H1 (cell line): ENCODE measurements around the gene SYNJ1. TPM values are rescaled to one million over a fixed set of nuclear protein-coding genes. Genes with fewer than 3 reads are reported as not detected.

Experiments
- CTCF ChIA-PET: fragments of 300-600 bp; sonication (Branson Sonifier 250); formaldehyde crosslinking; loops from one replicate; lab custom pipeline; 2021; ENCODE audit not compliant: partially characterized antibody; lab: Charles Lee
- POLR2A ChIA-PET: fragments of 300-600 bp; sonication (Branson Sonifier 250); formaldehyde crosslinking; loops from one replicate; lab custom pipeline; 2021; ENCODE audit warnings: inconsistent platforms; ENCODE audit not compliant: partially characterized antibody; lab: Charles Lee
- DNase-seq, 2 experiments: peaks; one replicate each; pipeline versions ENCODE4 v3.0.0 to v3.0.0-alpha.2; 2010 to 2022; ENCODE audit warnings: low spot score in 2 of 2, low read depth in 1 of 2, mixed read lengths in 1 of 2
- FAIRE-seq: peaks from 2 replicates; lab custom pipeline; 2011; peaks lifted over from hg19 to GRCh38; lab: Jason Lieb, UNC
- H2AFZ ChIP-seq: 2 replicates; pipeline ENCODE4 v1.8.1; 2012; ENCODE audit warnings: low read length, inconsistent platforms
- H2AK5ac ChIP-seq: 2 replicates; pipeline ENCODE4 v1.6.1; 2013; ENCODE audit warnings: low read depth, low read length
- H2BK120ac ChIP-seq: replicated peaks from 2 replicates; pipeline ENCODE3; 2013; ENCODE audit warnings: low read depth, low read length, inconsistent platforms
- H2BK12ac ChIP-seq: 2 replicates; pipeline ENCODE4 v1.6.1; 2013; ENCODE audit warnings: low read depth, low read length
- H2BK15ac ChIP-seq: 2 replicates; pipeline ENCODE4 v1.6.1; 2013; ENCODE audit warnings: low read length
- H2BK20ac ChIP-seq: 2 replicates; pipeline ENCODE4 v1.6.1; 2013; ENCODE audit warnings: low read length
- H2BK5ac ChIP-seq: 2 replicates; pipeline ENCODE4 v1.6.1; 2013; ENCODE audit warnings: low read depth, low read length
- H3K14ac ChIP-seq: 2 replicates; pipeline ENCODE4 v1.6.1; 2013; ENCODE audit warnings: inconsistent platforms; ENCODE audit not compliant: insufficient read length
- H3K18ac ChIP-seq: 2 replicates; pipeline ENCODE4 v1.6.1; 2013; ENCODE audit warnings: low read length; ENCODE audit errors: extremely low read depth
- H3K23ac ChIP-seq: 2 replicates; pipeline ENCODE4 v1.6.1; 2013; ENCODE audit warnings: inconsistent platforms; ENCODE audit not compliant: insufficient read length
- H3K23me2 ChIP-seq: 2 replicates; pipeline ENCODE4 v1.6.1; 2013; ENCODE audit warnings: low read depth, low read length
- H3K27ac ChIP-seq: 2 replicates; pipeline ENCODE4 v1.6.1; 2011; ENCODE audit warnings: low read depth, low read length, inconsistent platforms
- H3K27me3 ChIP-seq, 4 experiments: replicated peaks in 1 of 4; 1 replicate in 1 of 4; 2 replicates in 3 of 4; pipeline versions ENCODE4 v1.6.1 to v1.8.1; 2011 to 2013; ENCODE audit warnings: low read length in 3 of 4, mild to moderate bottlenecking in 3 of 4, inconsistent platforms in 2 of 4, mixed read lengths in 2 of 4, moderate library complexity in 1 of 4; ENCODE audit not compliant: control insufficient read depth in 3 of 4, insufficient read depth in 3 of 4; ENCODE audit errors: extremely low read depth in 1 of 4
- H3K36me3 ChIP-seq, 4 experiments: 2 replicates each; pipeline versions ENCODE4 v1.6.1 to v1.8.1; 2011 to 2013; ENCODE audit warnings: mild to moderate bottlenecking in 4 of 4, low read length in 3 of 4, moderate library complexity in 2 of 4, control low read depth in 1 of 4, inconsistent platforms in 1 of 4; ENCODE audit not compliant: insufficient read depth in 4 of 4, control insufficient read depth in 2 of 4
- H3K4ac ChIP-seq: replicated peaks from 2 replicates; pipeline ENCODE3; 2013; ENCODE audit warnings: low read length, low read depth, mixed read lengths, inconsistent platforms; ENCODE audit not compliant: insufficient read length
- H3K4me1 ChIP-seq, 4 experiments: replicated peaks in 1 of 4; 1 replicate in 1 of 4; 2 replicates in 3 of 4; pipeline versions ENCODE4 v1.6.1 to v1.8.1; 2011 to 2013; ENCODE audit warnings: low read length in 3 of 4, inconsistent platforms in 2 of 4, mixed read lengths in 1 of 4; ENCODE audit not compliant: insufficient read depth in 4 of 4, control insufficient read depth in 3 of 4
- H3K4me2 ChIP-seq, 2 experiments: 2 replicates each; pipeline versions ENCODE4 v1.6.1 to v1.8.1; 2011 to 2013; ENCODE audit warnings: low read depth in 2 of 2, low read length in 2 of 2, control low read depth in 1 of 2, inconsistent platforms in 1 of 2, mild to moderate bottlenecking in 1 of 2; ENCODE audit not compliant: insufficient read depth in 1 of 2
- H3K4me3 ChIP-seq, 4 experiments: fragments of 200-600, 300-600 bp in 1 of 4; sonication (generic), shearing (Covaris generic), sonication (Bioruptor Twin) in 1 of 4; 2 replicates each; pipeline versions ENCODE4 v1.5.1 to v1.8.1; 2011 to 2016; ENCODE audit warnings: low read length in 4 of 4, low read depth in 3 of 4, control low read depth in 2 of 4, inconsistent platforms in 2 of 4, mild to moderate bottlenecking in 2 of 4, mixed read lengths in 1 of 4, moderate library complexity in 1 of 4; ENCODE audit not compliant: insufficient read depth in 2 of 4; ENCODE audit errors: extremely low read depth in 1 of 4
- H3K56ac ChIP-seq: replicated peaks from 2 replicates; pipeline ENCODE3; 2013; ENCODE audit warnings: low read depth, mild to moderate bottlenecking, mixed read lengths, low read length, inconsistent platforms; ENCODE audit not compliant: insufficient read length
- H3K79me1 ChIP-seq: 2 replicates; pipeline ENCODE4 v1.6.1; 2013; ENCODE audit warnings: low read depth, low read length, control low read depth
- H3K79me2 ChIP-seq, 2 experiments: 2 replicates each; pipeline versions ENCODE4 v1.6.1 to v1.8.1; 2012 to 2013; ENCODE audit warnings: low read length in 2 of 2, mild to moderate bottlenecking in 2 of 2, inconsistent platforms in 1 of 2; ENCODE audit not compliant: insufficient read depth in 2 of 2, control insufficient read depth in 1 of 2
- H3K9ac ChIP-seq, 4 experiments: replicated peaks in 1 of 4; 1 replicate in 1 of 4; 2 replicates in 3 of 4; pipeline versions ENCODE4 v1.6.1 to v1.8.1; 2011 to 2013; ENCODE audit warnings: low read depth in 3 of 4, low read length in 3 of 4, control low read depth in 2 of 4, mild to moderate bottlenecking in 2 of 4, moderate library complexity in 2 of 4, inconsistent platforms in 1 of 4; ENCODE audit errors: extremely low read depth in 1 of 4
- H3K9me3 ChIP-seq, 2 experiments: 2 replicates each; pipeline versions ENCODE4 v1.6.1 to v1.8.1; 2012 to 2013; ENCODE audit warnings: mild to moderate bottlenecking in 2 of 2, moderate library complexity in 2 of 2, control low read depth in 1 of 2, inconsistent platforms in 1 of 2, low read depth in 1 of 2, low read length in 1 of 2, mixed read lengths in 1 of 2; ENCODE audit not compliant: insufficient read depth in 2 of 2
- H4K20me1 ChIP-seq, 2 experiments: replicated peaks in 1 of 2; 2 replicates each; pipeline versions ENCODE3 to v1.8.1; 2011 to 2013; ENCODE audit warnings: inconsistent platforms in 2 of 2, low read length in 2 of 2, mild to moderate bottlenecking in 1 of 2; ENCODE audit not compliant: insufficient read depth in 2 of 2, control insufficient read depth in 1 of 2
- H4K5ac ChIP-seq: 2 replicates; pipeline ENCODE4 v1.6.1; 2013; ENCODE audit warnings: low read length, low read depth, mixed read lengths, inconsistent platforms; ENCODE audit not compliant: insufficient read length
- H4K8ac ChIP-seq: 2 replicates; pipeline ENCODE4 v1.8.0; 2013; ENCODE audit warnings: mild to moderate bottlenecking, moderate library complexity, low read length, inconsistent platforms; ENCODE audit not compliant: insufficient read depth; ENCODE audit errors: extremely low read depth
- H4K91ac ChIP-seq: replicated peaks from 2 replicates; pipeline ENCODE3; 2013; ENCODE audit warnings: low read length, mixed read lengths, inconsistent platforms; ENCODE audit not compliant: insufficient read length
- CHD1 ChIP-seq: IDR thresholded peaks from 2 replicates; pipeline ENCODE4 v1.6.1; 2012; ENCODE audit warnings: low read depth, low read length, improper control_type of control experiment
- TAF7 ChIP-seq: optimal IDR thresholded peaks from 2 replicates; pipeline ENCODE3; 2011; ENCODE audit warnings: low read depth, mild to moderate bottlenecking, inconsistent platforms, low read length, moderate library complexity, borderline replicate concordance
- TBP ChIP-seq: IDR thresholded peaks from 2 replicates; pipeline ENCODE4 v1.6.1; 2011; ENCODE audit warnings: low read depth, low read length, improper control_type of control experiment
- WGBS, 2 experiments: shearing (Covaris generic) in 1 of 2; methylation state at CpG; one replicate each; pipeline versions ENCODE4 v1.1.6 to v1.1.7; 2013 to 2015; ENCODE audit warnings: low lambda C conversion rate in 2 of 2, mixed read lengths in 2 of 2, inconsistent platforms in 1 of 2, low coverage in 1 of 2, missing lambda C conversion rate in 1 of 2; ENCODE audit not compliant: insufficient replicate concordance in 2 of 2, insufficient coverage in 1 of 2, insufficient read length in 1 of 2; ENCODE audit errors: extremely low coverage in 1 of 2, missing lambda C conversion rate in 1 of 2; 5-methylcytosine and 5-hydroxymethylcytosine counted together
- polyA plus RNA-seq, 7 experiments: library from polyadenylated mRNA; depleted of rRNA in 3 of 7; stranded (reverse) in 5 of 7; unstranded in 2 of 7; fragments of >200 nt in 5 of 7; fragments of 200-250 nt in 2 of 7; gene quantifications; 1 replicate in 5 of 7; 2 replicates in 1 of 7; 4 replicates in 1 of 7; pipeline versions ENCODE4 v1.2.1 to v1.2.3, GENCODE V29; 2011 to 2013; ENCODE audit warnings: missing spikeins in 2 of 7, mixed read lengths in 2 of 7
- total RNA-seq: library from RNA; stranded (reverse); fragmentation: NEBNext Ultra II Directional; extraction: Animal tissue kit (Norgen Biotek cat#: 25700); gene quantifications from 2 replicates; pipeline ENCODE4 v1.2.1, GENCODE V29; 2021

The SYNJ1 gene
- total and polyA plus RNA-seq, 2 of the 8 experiments (the other 6 are each of a cell fraction or from before 2014, with no cell fraction given), result 1.3 to 4.3 TPM

DNA sequence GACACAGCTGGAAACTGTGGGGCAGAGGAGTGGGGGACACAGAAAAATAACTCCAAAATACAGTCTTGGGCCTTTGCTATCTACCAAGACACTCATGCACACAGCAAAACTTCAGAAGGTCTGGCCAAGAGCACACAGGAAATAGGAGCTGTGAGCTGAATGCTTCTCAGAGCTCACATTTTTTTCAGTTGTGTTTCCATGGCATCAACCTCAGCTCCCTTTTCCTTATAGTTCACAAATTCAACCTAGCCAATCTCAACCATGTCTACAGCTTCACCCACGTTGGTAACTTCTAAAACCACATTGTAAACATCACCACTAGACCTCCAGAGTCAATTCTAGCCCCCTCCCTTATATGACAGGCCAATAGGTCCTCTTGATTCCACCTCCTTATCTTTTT lies 19.6 kb upstream of the SYNJ1 start:
- Histone ChIP-seq H2BK20ac (no peak overlapping the region), H2BK120ac (no peak overlapping the region), H2BK5ac (no peak overlapping the region), H3K79me2 (peaks cover 0 to 18% of the 10 kb centered on the region in 2 experiments; a peak in 2 of 4 replicates), H2AK5ac (no peak overlapping the region), H3K23ac (no peak overlapping the region), H3K56ac (no peak overlapping the region), H4K8ac (no peak overlapping the region), H4K20me1 (peaks cover 4 to 5% of the 10 kb centered on the region in 2 experiments), H3K27ac (no peak overlapping the region), H3K18ac (no peak overlapping the region), H3K4me1 (no peaks in the 10 kb centered on the region), H3K23me2 (no peaks in the 10 kb centered on the region), H2AFZ (no peak overlapping the region), H3K14ac (no peak overlapping the region), H3K4me3 (no peak overlapping the region), H3K79me1 (peaks cover 5% of the 10 kb centered on the region), H4K91ac (no peak overlapping the region), H3K36me3 (peaks cover 22 to 93% (median 71%) of the 10 kb centered on the region in 4 experiments)
- WGBS, 2 experiments, result 100% methylated on average over 1 of the region's 1 CpG; no CpG with 5 or more reads in 1 of the 2 experiments
- FAIRE-seq, result no peak
- CTCF ChIA-PET, result interaction anchor here (0.9 to 1.1 kb wide), 2 partner anchors 10 to 11 kb away, joined by 3 to 6 read pairs; no protein-coding TSS in a partner anchor
- no peak for TF ChIP-seq CHD1
- no peak for TF ChIP-seq TBP
- no peak for TF ChIP-seq TAF7
- TF ChIP-seq, all 59 proteins: peak for 0
- Histone ChIP-seq H3K9me3 (no peaks in the 10 kb centered on the region), H3K4me2 (no peak overlapping the region), H3K9ac (no peak overlapping the region), H4K5ac (no peak overlapping the region), H3K27me3 (no peaks in the 10 kb centered on the region), H2BK12ac (no peak overlapping the region), H2BK15ac (no peak overlapping the region), H3K4ac (no peak overlapping the region)
- no peak for DNase-seq
- POLR2A ChIA-PET, result interaction anchor here (0.7 to 1.6 kb wide), 4 partner anchors 10 to 24 kb away, joined by 3 to 7 read pairs (median 3); partner anchors contain the start of gene PAXBP1
